Ishikawa (cell line): Measurements from ENCODE around the gene ARL11.

Experiments
- CEBPB ChIP-seq: IDR thresholded peaks from 2 replicates; pipeline ENCODE4 v1.6.1; 2012
- EP300 ChIP-seq: IDR thresholded peaks from 2 replicates; pipeline ENCODE4 v1.6.1; 2012; ENCODE audit warnings: borderline replicate concordance
- FOXM1 ChIP-seq: IDR thresholded peaks from 2 replicates; pipeline ENCODE4 v1.6.1; 2012; ENCODE audit warnings: low read depth, borderline replicate concordance
- RAD21 ChIP-seq: IDR thresholded peaks from 2 replicates; pipeline ENCODE4 v1.6.1; 2012; ENCODE audit warnings: low read depth
- REST ChIP-seq: IDR thresholded peaks from 2 replicates; pipeline ENCODE4 v1.6.1; 2012; ENCODE audit warnings: low read depth, mild to moderate bottlenecking
- TAF1 ChIP-seq: IDR thresholded peaks from 2 replicates; pipeline ENCODE4 v1.6.1; 2012; ENCODE audit warnings: low read depth, mild to moderate bottlenecking
- TCF12 ChIP-seq: IDR thresholded peaks from 2 replicates; pipeline ENCODE4 v1.6.1; 2012; ENCODE audit warnings: low read depth
- ZBTB7A ChIP-seq: IDR thresholded peaks from 2 replicates; pipeline ENCODE4 v1.6.1; 2012; ENCODE audit warnings: low read depth

DNA sequence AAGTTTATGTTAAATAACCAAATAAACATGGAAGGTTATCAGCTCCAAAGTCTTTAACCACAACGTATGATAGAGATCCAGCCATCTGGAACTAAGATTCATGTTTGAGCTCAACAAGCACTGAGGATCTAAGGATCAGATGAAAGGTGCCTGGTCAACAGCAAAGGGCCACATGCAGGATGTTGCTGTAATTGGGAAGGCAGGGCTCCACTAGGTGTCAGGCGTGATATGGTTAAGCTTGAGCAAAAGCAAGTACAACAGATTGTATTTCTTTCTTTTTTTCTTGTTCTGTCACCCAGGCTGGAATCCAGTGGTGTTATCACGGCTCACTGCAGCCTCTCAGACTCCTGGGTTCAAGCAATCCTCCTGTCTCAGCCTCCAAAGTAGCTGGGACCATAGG is 50.9 kb downstream of the ARL11 start:
- TF ChIP-seq ZBTB7A = no peak
- TF ChIP-seq RAD21 = peak; percentile 27
- no peak for TF ChIP-seq EP300
- no peak for TF ChIP-seq CEBPB
- no peak for TF ChIP-seq FOXM1
- no peak for TF ChIP-seq TAF1
- TF ChIP-seq TCF12 = no peak
- no peak for TF ChIP-seq REST
